ENCODE results near the gene EDA.
A peak's percentile ranks its signal among the peaks of the same experiment; 100 is the strongest.

EDA gene

DNA sequence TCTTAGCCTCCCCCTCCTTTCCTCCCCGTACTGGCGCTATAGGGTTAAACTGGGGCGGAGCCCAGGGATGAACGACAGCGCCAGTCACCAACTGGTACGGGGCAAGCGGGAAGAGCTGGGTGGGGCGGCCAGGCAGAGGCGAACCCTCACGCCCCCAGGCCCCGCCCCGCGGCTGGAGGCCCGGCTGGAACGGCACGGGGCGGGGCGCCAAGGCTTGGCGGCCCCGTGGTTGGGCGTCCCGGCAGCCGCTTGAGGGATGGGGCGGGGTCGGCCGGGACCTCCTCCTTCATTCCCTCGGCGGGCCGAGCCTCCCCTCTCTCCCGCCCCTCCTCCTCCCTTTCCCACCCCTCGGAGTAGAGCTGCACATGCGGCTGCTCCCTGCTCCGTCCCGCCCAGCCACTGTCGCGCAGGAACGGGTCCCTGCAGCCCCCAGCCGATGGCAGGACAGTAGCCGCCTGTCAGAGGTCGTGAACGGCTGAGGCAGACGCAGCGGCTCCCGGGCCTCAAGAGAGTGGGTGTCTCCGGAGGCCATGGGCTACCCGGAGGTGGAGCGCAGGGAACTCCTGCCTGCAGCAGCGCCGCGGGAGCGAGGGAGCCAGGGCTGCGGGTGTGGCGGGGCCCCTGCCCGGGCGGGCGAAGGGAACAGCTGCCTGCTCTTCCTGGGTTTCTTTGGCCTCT is at the start of gene EDA:
Gene EDA (plus strand): TSS at position 335 of the 678 bp plus-strand sequence.
- peak; percentile 47 for DNase-seq (ENCODE audit: low read depth)
- H3K4me3 ChIP-seq (ENCODE audit: low read length), result peak within 1 kb of the TSS; percentile 44

DNA sequence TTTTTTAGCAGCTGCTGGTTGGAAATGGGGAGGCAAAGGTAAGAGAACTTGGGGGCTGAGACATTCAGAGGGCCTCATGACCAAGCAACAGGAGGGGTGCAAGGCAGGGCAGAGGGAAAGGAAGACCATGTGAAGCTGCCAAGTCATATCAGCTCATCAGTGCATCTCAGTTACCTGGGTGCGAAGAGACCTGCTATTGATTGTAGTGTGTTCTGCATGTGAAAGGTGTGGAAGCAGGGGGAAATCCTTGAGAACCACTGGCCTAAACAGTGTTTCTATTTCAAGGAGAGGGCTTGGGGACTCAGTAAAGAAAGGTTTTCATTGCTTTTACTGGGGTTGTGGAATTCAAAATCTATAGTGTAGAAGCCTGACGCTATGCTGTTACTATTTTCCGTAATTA is 47.1 kb upstream of the EDA start:
- TF ChIP-seq, protein P1, sequence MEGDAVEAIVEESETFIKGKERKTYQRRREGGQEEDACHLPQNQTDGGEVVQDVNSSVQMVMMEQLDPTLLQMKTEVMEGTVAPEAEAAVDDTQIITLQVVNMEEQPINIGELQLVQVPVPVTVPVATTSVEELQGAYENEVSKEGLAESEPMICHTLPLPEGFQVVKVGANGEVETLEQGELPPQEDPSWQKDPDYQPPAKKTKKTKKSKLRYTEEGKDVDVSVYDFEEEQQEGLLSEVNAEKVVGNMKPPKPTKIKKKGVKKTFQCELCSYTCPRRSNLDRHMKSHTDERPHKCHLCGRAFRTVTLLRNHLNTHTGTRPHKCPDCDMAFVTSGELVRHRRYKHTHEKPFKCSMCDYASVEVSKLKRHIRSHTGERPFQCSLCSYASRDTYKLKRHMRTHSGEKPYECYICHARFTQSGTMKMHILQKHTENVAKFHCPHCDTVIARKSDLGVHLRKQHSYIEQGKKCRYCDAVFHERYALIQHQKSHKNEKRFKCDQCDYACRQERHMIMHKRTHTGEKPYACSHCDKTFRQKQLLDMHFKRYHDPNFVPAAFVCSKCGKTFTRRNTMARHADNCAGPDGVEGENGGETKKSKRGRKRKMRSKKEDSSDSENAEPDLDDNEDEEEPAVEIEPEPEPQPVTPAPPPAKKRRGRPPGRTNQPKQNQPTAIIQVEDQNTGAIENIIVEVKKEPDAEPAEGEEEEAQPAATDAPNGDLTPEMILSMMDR (conservative IDR thresholded peaks at IDR 0.05; ENCODE audit: low read length), result no peak
- DNase-seq (ENCODE audit: low read depth), result no peak
- no peak overlapping the region for H3K4me3 ChIP-seq (ENCODE audit: low read length)

More for the DNA sequence above, at the start of gene EDA:
- TF ChIP-seq, protein P1 (conservative IDR thresholded peaks at IDR 0.05; ENCODE audit: low read length), result no peak

DNA sequence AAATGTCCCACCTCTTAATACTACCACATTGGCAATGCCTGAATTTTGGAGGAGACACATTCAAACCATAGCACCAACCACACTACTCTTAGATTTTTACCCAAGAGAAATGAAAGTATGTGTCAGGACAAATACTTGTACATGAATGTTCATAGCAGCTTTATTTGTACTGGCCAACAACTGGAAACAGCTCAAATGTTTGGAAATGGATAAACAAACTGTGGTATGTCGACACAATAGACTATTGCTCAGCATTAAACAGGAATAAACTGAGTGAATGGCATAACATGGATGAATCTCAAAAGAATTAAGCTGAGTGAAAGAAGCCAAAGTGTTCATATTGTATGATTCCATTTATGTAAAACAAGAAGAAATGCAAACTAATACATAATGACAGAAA is 18.5 kb upstream of the EDA start:
- TF ChIP-seq, protein P1 (conservative IDR thresholded peaks at IDR 0.05; ENCODE audit: low read length), result no peak
- H3K4me3 ChIP-seq (ENCODE audit: low read length), result no peak overlapping the region
- DNase-seq (ENCODE audit: low read depth), result no peak

DNA sequence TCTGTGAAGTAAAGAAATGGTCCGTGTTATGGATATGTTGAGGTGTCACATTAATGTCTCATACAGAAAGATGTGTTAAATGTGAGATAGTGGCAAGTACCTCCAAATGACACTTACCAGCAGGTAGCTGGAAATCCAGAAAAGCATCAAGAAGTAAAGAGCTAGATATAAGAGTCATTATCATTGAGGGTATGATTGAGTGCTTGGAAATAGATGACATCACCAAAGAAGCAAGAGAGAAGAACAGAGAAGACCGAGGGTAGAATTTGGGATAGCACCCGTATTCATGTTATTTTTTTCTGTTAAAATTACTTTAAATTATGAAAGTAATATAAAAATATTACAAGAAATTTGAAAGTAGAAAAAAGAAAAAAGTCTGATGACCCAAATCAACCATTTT is 15.7 kb upstream of the EDA start:
- H3K4me3 ChIP-seq (ENCODE audit: low read length), result no peak overlapping the region
- TF ChIP-seq, protein P1 (conservative IDR thresholded peaks at IDR 0.05; ENCODE audit: low read length), result no peak
- no peak for DNase-seq (ENCODE audit: low read depth)

DNA sequence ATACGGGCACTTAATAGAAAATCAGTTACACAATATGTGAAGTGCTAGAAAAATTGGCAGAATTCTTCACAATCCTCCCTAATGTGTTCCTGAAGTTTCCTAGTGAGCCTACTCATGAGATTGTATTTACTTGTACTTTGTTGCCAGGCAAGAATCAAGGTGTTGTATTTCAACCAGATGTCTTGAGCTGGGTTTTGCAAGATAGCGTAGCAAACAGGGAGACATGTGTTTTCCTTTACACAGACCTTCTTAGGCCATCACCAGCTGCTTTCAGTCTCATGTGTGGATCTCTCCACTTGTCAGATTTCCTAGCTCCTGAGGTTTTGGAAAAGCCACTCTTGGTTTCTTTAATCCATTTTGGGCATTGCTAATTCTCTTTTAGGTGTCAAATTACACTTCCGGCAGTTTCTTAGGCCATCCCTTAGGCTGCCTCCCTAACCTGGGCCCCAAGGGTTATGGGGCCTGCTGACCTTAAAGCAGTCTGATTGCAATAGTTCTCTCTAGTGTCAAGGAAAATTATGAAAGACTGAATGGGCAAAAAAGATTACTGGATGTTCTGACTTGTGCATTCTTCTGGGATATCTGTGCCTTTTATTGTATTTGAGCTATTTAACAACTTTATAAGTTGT is 12.2 kb upstream of the EDA start:
- TF ChIP-seq, protein P1 (conservative IDR thresholded peaks at IDR 0.05; ENCODE audit: low read length), result no peak
- no peak overlapping the region for H3K4me3 ChIP-seq (ENCODE audit: low read length)
- peak; percentile 1 for DNase-seq (ENCODE audit: low read depth)

DNA sequence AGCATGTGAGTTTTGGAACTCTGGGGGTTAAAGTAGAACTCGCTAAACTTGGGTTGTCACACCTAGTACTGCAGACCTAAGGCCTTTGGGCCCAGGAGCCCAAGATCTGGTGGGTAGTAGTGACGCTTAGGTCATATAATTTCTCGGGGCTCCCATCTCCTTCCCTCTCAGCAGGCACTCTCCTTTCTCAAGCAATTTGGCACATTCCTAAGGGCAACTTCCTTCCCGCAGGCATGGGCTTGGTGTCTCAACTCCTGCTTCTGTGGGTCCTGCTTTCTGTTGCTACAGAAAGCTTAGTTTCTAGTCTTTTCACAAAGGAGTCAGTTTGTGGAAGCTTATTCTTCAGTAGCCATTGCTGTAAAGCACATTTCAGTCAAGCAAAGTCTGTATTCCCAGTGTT is 10.4 kb upstream of the EDA start:
- no peak for DNase-seq (ENCODE audit: low read depth)
- TF ChIP-seq, protein P1 (conservative IDR thresholded peaks at IDR 0.05; ENCODE audit: low read length), result no peak
- H3K4me3 ChIP-seq (ENCODE audit: low read length), result no peak overlapping the region

DNA sequence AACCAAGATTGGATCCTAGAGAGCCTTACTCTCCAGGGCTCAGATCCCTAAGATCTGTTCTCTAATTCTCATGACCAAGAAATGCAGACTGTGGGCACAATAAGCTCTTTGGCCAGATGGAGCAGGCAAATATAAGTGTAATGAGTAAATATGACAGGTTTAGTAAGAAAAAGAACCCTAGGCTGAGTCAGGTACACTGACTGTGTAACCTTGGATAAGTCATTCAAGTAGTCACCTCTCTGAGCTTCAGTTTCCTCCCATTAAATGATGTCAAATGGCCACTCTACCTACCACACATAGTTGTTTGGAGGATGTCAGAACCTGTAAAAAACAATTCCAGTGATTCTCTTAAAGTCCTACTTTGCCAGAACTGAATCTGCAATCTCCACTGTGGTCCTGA is 8.3 kb upstream of the EDA start:
- TF ChIP-seq, protein P1 (conservative IDR thresholded peaks at IDR 0.05; ENCODE audit: low read length), result no peak
- no peak for DNase-seq (ENCODE audit: low read depth)
- H3K4me3 ChIP-seq (ENCODE audit: low read length), result no peak overlapping the region

Measured in AG10803 (cell line).